GM18907 (cell line): Measurements from ENCODE around the gene ACOT2.
"Not testable (repeated sequence)": the region's sequence is repeated elsewhere in the genome, so short reads cannot be mapped to it uniquely, and the experiment has no call there.

Source experiments
- ATAC-seq: cut with Tn5 transposase; IDR thresholded peaks from one replicate; pipeline ENCODE4 v1.9.1; 2021; ENCODE audit warnings: mild to moderate bottlenecking, moderate library complexity; ENCODE audit not compliant: unreplicated experiment

ACOT2 gene

GRCh38 chr14:73567951-73568885 is 795 bp upstream of the ACOT2 start:
- ATAC-seq, result no peak

GRCh38 chr14:73568886-73569184 is 178 bp upstream of the ACOT2 start:
- not testable (repeated sequence) for ATAC-seq

- ATAC-seq, result peak; percentile 50
These were observed 1.9 kb downstream of the ACOT2 start for GRCh38 chr14:73570913-73571312.

GRCh38 chr14:73573034-73573433 is 4.0 kb downstream of the ACOT2 start:
- not testable (repeated sequence) for ATAC-seq

GRCh38 chr14:73573740-73574139 is 4.7 kb downstream of the ACOT2 start:
- not testable (repeated sequence) for ATAC-seq

GRCh38 chr14:73574251-73574650 is 5.2 kb downstream of the ACOT2 start:
- not testable (repeated sequence) for ATAC-seq

- no peak for ATAC-seq
These were observed 7.4 kb downstream of the ACOT2 start for GRCh38 chr14:73576391-73576790.

- ATAC-seq, result not testable (repeated sequence)
These were observed 8.2 kb downstream of the ACOT2 start for GRCh38 chr14:73577214-73577613.

GRCh38 chr14:73582102-73582979 is 13.3 kb downstream of the ACOT2 start:
- not testable (repeated sequence) for ATAC-seq

GRCh38 chr14:73588695-73589094 is 19.7 kb downstream of the ACOT2 start:
- no peak for ATAC-seq

- no peak for ATAC-seq
These were observed 20.1 kb downstream of the ACOT2 start for GRCh38 chr14:73589116-73589515.

- ATAC-seq, result not testable (repeated sequence)
These were observed 21.6 kb downstream of the ACOT2 start for GRCh38 chr14:73590673-73591004.

GRCh38 chr14:73591690-73592449 is 22.9 kb downstream of the ACOT2 start, which contains the start of gene ACOT4:
Gene ACOT4 (plus strand): TSS chr14:73591873. CDS start chr14:73591960, 87 bp downstream.
- peak; percentile 52 for ATAC-seq

- no peak for ATAC-seq
These were observed 25.5 kb downstream of the ACOT2 start for GRCh38 chr14:73594491-73594890.

- ATAC-seq, result no peak
These were observed 30.5 kb downstream of the ACOT2 start for GRCh38 chr14:73599499-73599898.

GRCh38 chr14:73602994-73603393 is 34.0 kb downstream of the ACOT2 start:
- no peak for ATAC-seq

GRCh38 chr14:73606271-73606670 is 37.3 kb downstream of the ACOT2 start:
- ATAC-seq, result no peak

GRCh38 chr14:73607241-73607640 is 38.2 kb downstream of the ACOT2 start:
- no peak for ATAC-seq

GRCh38 chr14:73610687-73611086 is 41.7 kb downstream of the ACOT2 start:
- no peak for ATAC-seq

- ATAC-seq, result peak; percentile 78
These were observed 43.5 kb downstream of the ACOT2 start, which contains the start of gene ACOT6 for GRCh38 chr14:73612339-73613045. Gene ACOT6 (plus strand): TSS chr14:73612517. CDS start chr14:73612572, 55 bp downstream.
